HepG2 (cell line): ENCODE data around the gene MSMB. TPM values are rescaled to one million over a fixed set of nuclear protein-coding genes. Genes with fewer than 3 reads are reported as not detected.
A peak's percentile ranks its signal among the peaks of the same experiment; 100 is the strongest.

Experiments used
- ARNT2 ChIP-seq: sonication (generic); formaldehyde crosslinking; IDR thresholded peaks from 2 replicates; pipeline ENCODE4 v1.8.0; 2022; ENCODE audit warnings: mild to moderate bottlenecking, low read depth, missing genetic modification reagents, moderate library complexity
- CENPT ChIP-seq: sonication (generic); formaldehyde crosslinking; IDR thresholded peaks from 2 replicates; pipeline ENCODE4 v1.8.0; 2022; ENCODE audit warnings: low read depth, mild to moderate bottlenecking, moderate library complexity, missing genetic modification reagents
- DNMT1 ChIP-seq: sonication (generic); formaldehyde crosslinking; IDR thresholded peaks from 2 replicates; pipeline ENCODE4 v1.5.1; 2020; ENCODE audit warnings: mild to moderate bottlenecking, missing genetic modification reagents
- HCFC1 ChIP-seq: fragments of 150-350 bp; IDR thresholded peaks from 2 replicates; pipeline ENCODE4 v1.6.1; 2014; ENCODE audit warnings: low read depth, low read length
- HES4 ChIP-seq: sonication (generic); formaldehyde crosslinking; IDR thresholded peaks from 2 replicates; pipeline ENCODE4 v1.9.0; 2021; ENCODE audit warnings: mild to moderate bottlenecking, missing genetic modification reagents, borderline replicate concordance
- HHEX ChIP-seq: IDR thresholded peaks from 2 replicates; pipeline ENCODE4 v1.6.1; 2016; ENCODE audit warnings: control low read depth
- JUNB ChIP-seq: sonication (generic); formaldehyde crosslinking; IDR thresholded peaks from 2 replicates; pipeline ENCODE4 v1.8.0; 2022; ENCODE audit warnings: missing genetic modification reagents, mild to moderate bottlenecking, borderline replicate concordance
- JUND ChIP-seq: sonication (generic); formaldehyde crosslinking; IDR thresholded peaks from 2 replicates; pipeline ENCODE4 v1.8.0; 2022; ENCODE audit warnings: mild to moderate bottlenecking, missing genetic modification reagents
- MAFK ChIP-seq, 2 experiments: IDR thresholded peaks in 1 of 2; conservative IDR thresholded peaks in 1 of 2; 2 replicates each; pipeline ENCODE4 v1.6.1; 2011; ENCODE audit warnings: improper control_type of control experiment in 2 of 2, low read length in 2 of 2
- MEF2D ChIP-seq: sonication (generic); formaldehyde crosslinking; IDR thresholded peaks from 2 replicates; pipeline ENCODE4 v1.5.1; 2020; ENCODE audit warnings: mild to moderate bottlenecking, missing genetic modification reagents
- NFKB2 ChIP-seq: sonication (generic); formaldehyde crosslinking; IDR thresholded peaks from 2 replicates; pipeline ENCODE4 v1.4.0; 2020; ENCODE audit warnings: missing genetic modification reagents, borderline replicate concordance
- PHB2 ChIP-seq: fragments of 450-650 bp; IDR thresholded peaks from 2 replicates; pipeline ENCODE4 v1.6.1; 2018; ENCODE audit not compliant: partially characterized antibody
- POLR2G ChIP-seq: fragments of 200-400 bp; formaldehyde crosslinking; IDR thresholded peaks from 2 replicates; pipeline ENCODE4 v1.6.1; 2018; ENCODE audit warnings: mild to moderate bottlenecking, low read depth, low read length, moderate library complexity
- SALL1 ChIP-seq: sonication (generic); formaldehyde crosslinking; IDR thresholded peaks from 2 replicates; pipeline ENCODE4 v1.8.0; 2022; ENCODE audit warnings: mild to moderate bottlenecking, missing genetic modification reagents
- SIX1 ChIP-seq: sonication (generic); formaldehyde crosslinking; IDR thresholded peaks from 2 replicates; pipeline ENCODE4 v1.4.0; 2020; ENCODE audit warnings: missing genetic modification reagents, borderline replicate concordance
- ZMAT3 ChIP-seq: sonication (generic); formaldehyde crosslinking; conservative IDR thresholded peaks from 2 replicates; pipeline ENCODE4 v1.7.0; 2021; ENCODE audit warnings: missing genetic modification reagents
- ZNF17 ChIP-seq: sonication (generic); formaldehyde crosslinking; IDR thresholded peaks from 2 replicates; pipeline ENCODE4 v1.5.0; 2020; ENCODE audit warnings: mild to moderate bottlenecking, missing genetic modification reagents
- ZNF232 ChIP-seq: sonication (generic); formaldehyde crosslinking; IDR thresholded peaks from 2 replicates; pipeline ENCODE4 v1.4.0; 2020; ENCODE audit warnings: missing genetic modification reagents, borderline replicate concordance
- ZNF382 ChIP-seq: sonication (generic); formaldehyde crosslinking; IDR thresholded peaks from 2 replicates; pipeline ENCODE4 v1.5.0; 2020; ENCODE audit warnings: missing genetic modification reagents, mild to moderate bottlenecking, borderline replicate concordance
- ZSCAN12 ChIP-seq: sonication (generic); formaldehyde crosslinking; IDR thresholded peaks from 2 replicates; pipeline ENCODE4 v1.9.0; 2021; ENCODE audit warnings: mild to moderate bottlenecking, missing genetic modification reagents
- polyA plus RNA-seq, 8 experiments: library from polyadenylated mRNA; depleted of rRNA in 3 of 8; stranded (reverse) in 7 of 8; unstranded in 1 of 8; fragments of >200 nt; fragmentation: Illumina TruSeq in 4 of 8; extraction: Trizol in 4 of 8; gene quantifications; 2 replicates each; pipeline versions ENCODE4 v1.2.1 to v1.2.3, GENCODE V29; 2011 to 2016; ENCODE audit warnings: low read depth in 4 of 8, missing spikeins in 1 of 8, mixed read lengths in 1 of 8; ENCODE audit not compliant: insufficient read depth in 1 of 8
- total RNA-seq, 5 experiments: library from RNA; depleted of rRNA; stranded (reverse); fragments of >200 nt; fragmentation: Illumina TruSeq; extraction: Trizol; gene quantifications; 2 replicates each; pipeline ENCODE4 v1.2.3, GENCODE V29; 2016; ENCODE audit warnings: low read depth in 1 of 5
- TF ChIP-seq, protein P1 (sequence below): sonication (generic); formaldehyde crosslinking; IDR thresholded peaks from 2 replicates; pipeline ENCODE4 v1.8.0; 2022; ENCODE audit warnings: mild to moderate bottlenecking, missing genetic modification reagents, moderate library complexity
- TF ChIP-seq, protein P2 (sequence below): sonication (generic); formaldehyde crosslinking; conservative IDR thresholded peaks from 2 replicates; pipeline ENCODE4 v1.8.0; 2022; ENCODE audit warnings: mild to moderate bottlenecking, moderate library complexity, missing genetic modification reagents
- TF ChIP-seq, protein P3 (sequence below): sonication (generic); formaldehyde crosslinking; IDR thresholded peaks from 2 replicates; pipeline ENCODE4 v1.8.0; 2022; ENCODE audit warnings: low read depth, missing genetic modification reagents
- TF ChIP-seq, protein P4 (sequence below): sonication (generic); formaldehyde crosslinking; IDR thresholded peaks from 2 replicates; pipeline ENCODE4 v1.4.0; 2020; ENCODE audit warnings: missing genetic modification reagents, borderline replicate concordance
- TF ChIP-seq, protein P5 (sequence below): sonication (generic); formaldehyde crosslinking; IDR thresholded peaks from 2 replicates; pipeline ENCODE4 v1.5.0; 2020; ENCODE audit warnings: missing genetic modification reagents

The MSMB gene
- total and polyA plus RNA-seq, 2 of the 13 experiments (the other 11 are each of a cell fraction or from before 2014, with no cell fraction given), result 0.84 TPM; not detected in 1

DNA sequence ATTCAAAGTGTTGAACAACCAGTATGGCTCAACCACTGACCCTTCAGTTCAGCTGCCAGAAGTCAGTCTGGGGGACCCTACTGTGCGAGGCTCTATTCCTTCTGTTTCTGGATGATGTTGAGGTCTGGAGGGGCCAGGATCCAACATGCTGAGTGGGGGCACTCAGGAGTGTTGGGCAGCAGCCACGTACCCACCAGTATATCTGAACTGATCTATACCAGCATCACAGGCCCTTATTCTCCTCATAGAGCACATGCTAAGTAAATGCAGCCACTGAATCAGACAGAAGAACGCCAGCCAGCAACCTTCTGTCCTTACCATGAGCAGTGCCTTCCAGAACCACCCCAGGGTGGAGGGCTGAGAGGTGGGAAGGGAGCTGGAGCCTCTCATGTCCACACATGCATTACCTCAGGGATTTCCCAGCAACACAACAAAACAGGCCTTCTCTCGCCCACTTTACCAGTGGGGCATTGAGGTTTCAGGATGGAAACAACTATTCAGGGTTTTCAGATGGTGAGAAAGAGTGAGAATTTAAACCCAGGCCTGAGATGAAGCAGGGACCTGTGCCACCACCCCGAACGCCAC is 6.8 kb upstream of the MSMB start (continued):
- TF ChIP-seq, protein P1, sequence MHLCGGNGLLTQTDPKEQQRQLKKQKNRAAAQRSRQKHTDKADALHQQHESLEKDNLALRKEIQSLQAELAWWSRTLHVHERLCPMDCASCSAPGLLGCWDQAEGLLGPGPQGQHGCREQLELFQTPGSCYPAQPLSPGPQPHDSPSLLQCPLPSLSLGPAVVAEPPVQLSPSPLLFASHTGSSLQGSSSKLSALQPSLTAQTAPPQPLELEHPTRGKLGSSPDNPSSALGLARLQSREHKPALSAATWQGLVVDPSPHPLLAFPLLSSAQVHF (CRISPR knock-in tag), result no peak
- TF ChIP-seq SALL1 (CRISPR knock-in tag) (peak; percentile 20; the same call in 1 of the 2 replicates), HCFC1 (no peak), ZNF382 (no peak), ZSCAN12 (no peak), HHEX (CRISPR knock-in tag) (no peak), DNMT1 (CRISPR knock-in tag) (no peak), ZMAT3 (CRISPR knock-in tag) (0 out of 2 replicates have a peak, but pooled peaks have one; percentile 30), MAFK (conservative IDR thresholded peaks at IDR 0.05 in 1 of 2, IDR thresholded peaks at IDR 0.05 in 1 of 2; ENCODE audit: low read length in 2 of 2) (no peak), PHB2 (no peak), CENPT (CRISPR knock-in tag) (no peak), SIX1 (CRISPR knock-in tag) (no peak), JUNB (CRISPR knock-in tag) (no peak), ZNF17 (CRISPR knock-in tag) (no peak), ZNF232 (no peak), NFKB2 (CRISPR knock-in tag) (no peak), MEF2D (CRISPR knock-in tag) (0 out of 2 replicates have a peak, but pooled peaks have one; percentile 4), JUND (0 out of 2 replicates have a peak, but pooled peaks have one; percentile 7), ARNT2 (CRISPR knock-in tag) (0 out of 2 replicates have a peak, but pooled peaks have one; percentile 38), HES4 (CRISPR knock-in tag) (no peak), POLR2G (peak; percentile 54; the same call in 1 of the 2 replicates)
- TF ChIP-seq, protein P2, sequence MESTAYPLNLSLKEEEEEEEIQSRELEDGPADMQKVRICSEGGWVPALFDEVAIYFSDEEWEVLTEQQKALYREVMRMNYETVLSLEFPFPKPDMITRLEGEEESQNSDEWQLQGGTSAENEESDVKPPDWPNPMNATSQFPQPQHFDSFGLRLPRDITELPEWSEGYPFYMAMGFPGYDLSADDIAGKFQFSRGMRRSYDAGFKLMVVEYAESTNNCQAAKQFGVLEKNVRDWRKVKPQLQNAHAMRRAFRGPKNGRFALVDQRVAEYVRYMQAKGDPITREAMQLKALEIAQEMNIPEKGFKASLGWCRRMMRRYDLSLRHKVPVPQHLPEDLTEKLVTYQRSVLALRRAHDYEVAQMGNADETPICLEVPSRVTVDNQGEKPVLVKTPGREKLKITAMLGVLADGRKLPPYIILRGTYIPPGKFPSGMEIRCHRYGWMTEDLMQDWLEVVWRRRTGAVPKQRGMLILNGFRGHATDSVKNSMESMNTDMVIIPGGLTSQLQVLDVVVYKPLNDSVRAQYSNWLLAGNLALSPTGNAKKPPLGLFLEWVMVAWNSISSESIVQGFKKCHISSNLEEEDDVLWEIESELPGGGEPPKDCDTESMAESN (CRISPR knock-in tag), result no peak
- TF ChIP-seq, protein P3, sequence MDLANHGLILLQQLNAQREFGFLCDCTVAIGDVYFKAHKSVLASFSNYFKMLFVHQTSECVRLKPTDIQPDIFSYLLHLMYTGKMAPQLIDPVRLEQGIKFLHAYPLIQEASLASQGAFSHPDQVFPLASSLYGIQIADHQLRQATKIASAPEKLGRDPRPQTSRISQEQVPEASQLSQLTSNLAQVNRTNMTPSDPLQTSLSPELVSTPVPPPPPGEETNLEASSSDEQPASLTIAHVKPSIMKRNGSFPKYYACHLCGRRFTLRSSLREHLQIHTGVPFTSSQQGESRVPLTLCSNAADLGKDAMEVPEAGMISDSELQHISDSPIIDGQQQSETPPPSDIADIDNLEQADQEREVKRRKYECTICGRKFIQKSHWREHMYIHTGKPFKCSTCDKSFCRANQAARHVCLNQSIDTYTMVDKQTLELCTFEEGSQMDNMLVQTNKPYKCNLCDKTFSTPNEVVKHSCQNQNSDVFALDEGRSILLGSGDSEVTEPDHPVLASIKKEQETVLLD (CRISPR knock-in tag), result no peak
- TF ChIP-seq, protein P4, sequence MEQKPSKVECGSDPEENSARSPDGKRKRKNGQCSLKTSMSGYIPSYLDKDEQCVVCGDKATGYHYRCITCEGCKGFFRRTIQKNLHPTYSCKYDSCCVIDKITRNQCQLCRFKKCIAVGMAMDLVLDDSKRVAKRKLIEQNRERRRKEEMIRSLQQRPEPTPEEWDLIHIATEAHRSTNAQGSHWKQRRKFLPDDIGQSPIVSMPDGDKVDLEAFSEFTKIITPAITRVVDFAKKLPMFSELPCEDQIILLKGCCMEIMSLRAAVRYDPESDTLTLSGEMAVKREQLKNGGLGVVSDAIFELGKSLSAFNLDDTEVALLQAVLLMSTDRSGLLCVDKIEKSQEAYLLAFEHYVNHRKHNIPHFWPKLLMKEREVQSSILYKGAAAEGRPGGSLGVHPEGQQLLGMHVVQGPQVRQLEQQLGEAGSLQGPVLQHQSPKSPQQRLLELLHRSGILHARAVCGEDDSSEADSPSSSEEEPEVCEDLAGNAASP, result no peak
- TF ChIP-seq, protein P5, sequence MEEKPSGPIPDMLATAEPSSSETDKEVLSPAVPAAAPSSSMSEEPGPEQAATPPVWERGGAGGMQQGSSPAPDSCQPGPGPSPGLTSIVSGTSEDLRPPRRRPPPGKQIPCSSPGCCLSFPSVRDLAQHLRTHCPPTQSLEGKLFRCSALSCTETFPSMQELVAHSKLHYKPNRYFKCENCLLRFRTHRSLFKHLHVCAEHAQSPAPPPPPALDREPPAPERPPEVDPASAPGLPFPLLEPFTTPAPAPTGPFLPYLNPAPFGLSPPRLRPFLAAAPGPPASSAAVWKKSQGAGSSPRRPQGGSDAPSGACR (CRISPR knock-in tag), result no peak
